Fibroblast of lung (primary cell): Measurements from ENCODE around the gene PKIG. TPM values are rescaled to one million over a fixed set of nuclear protein-coding genes. Genes with fewer than 3 reads are reported as not detected.

Source experiments
- DNase-seq, 2 donors: peaks; one replicate each; pipeline versions ENCODE4 v3.0.0 to v3.0.0-alpha.2; 2010; ENCODE audit warnings: low read depth in 2 of 2
- H2AFZ ChIP-seq: 2 replicates; pipeline ENCODE4 v1.5.1; 2012; ENCODE audit warnings: low read length, control low read depth, inconsistent platforms
- H3K27ac ChIP-seq: 2 replicates; pipeline ENCODE4 v1.5.1; 2011; ENCODE audit warnings: low read length, control low read depth; ENCODE audit not compliant: insufficient read depth
- H3K27me3 ChIP-seq: 2 replicates; pipeline ENCODE4 v1.5.1; 2011; ENCODE audit warnings: mild to moderate bottlenecking, low read length; ENCODE audit not compliant: control insufficient read depth, insufficient read depth
- H3K36me3 ChIP-seq: 2 replicates; pipeline ENCODE4 v1.5.1; 2011; ENCODE audit warnings: low read length; ENCODE audit not compliant: control insufficient read depth, insufficient read depth
- H3K4me1 ChIP-seq: 2 replicates; pipeline ENCODE4 v1.5.1; 2011; ENCODE audit warnings: low read length; ENCODE audit not compliant: control insufficient read depth, insufficient read depth; ENCODE audit errors: extremely low read depth
- H3K4me2 ChIP-seq: 2 replicates; pipeline ENCODE4 v1.5.1; 2011; ENCODE audit warnings: low read length, control low read depth; ENCODE audit not compliant: insufficient read depth; ENCODE audit errors: extremely low read depth
- H3K4me3 ChIP-seq, 4 experiments: fragments of 200-600 bp in 1 of 4; sonication (generic) in 1 of 4; replicated peaks in 1 of 4; 2 replicates each; pipeline ENCODE4 v1.5.1; 2011 to 2016; ENCODE audit warnings: low read length in 4 of 4, low read depth in 3 of 4, mild to moderate bottlenecking in 3 of 4, control low read depth in 2 of 4, inconsistent platforms in 1 of 4, mixed read lengths in 1 of 4; ENCODE audit not compliant: insufficient read depth in 1 of 4; ENCODE audit errors: control extremely low read depth in 1 of 4
- H3K79me2 ChIP-seq: 2 replicates; pipeline ENCODE4 v1.5.1; 2012; ENCODE audit warnings: mild to moderate bottlenecking, low read length, inconsistent platforms; ENCODE audit not compliant: control insufficient read depth, insufficient read depth
- H3K9ac ChIP-seq: 2 replicates; pipeline ENCODE4 v1.5.1; 2011; ENCODE audit warnings: mild to moderate bottlenecking, low read length, control low read depth; ENCODE audit not compliant: insufficient read depth
- H3K9me3 ChIP-seq: 2 replicates; pipeline ENCODE4 v1.5.1; 2012; ENCODE audit warnings: low read depth, low read length; ENCODE audit not compliant: control insufficient read depth, insufficient read depth
- H4K20me1 ChIP-seq: 2 replicates; pipeline ENCODE4 v1.5.1; 2011; ENCODE audit warnings: low read length; ENCODE audit not compliant: control insufficient read depth, insufficient read depth; ENCODE audit errors: extremely low read depth
- EZH2 ChIP-seq: IDR thresholded peaks from 2 replicates; pipeline ENCODE4 v1.5.1; 2012; ENCODE audit warnings: low read length, control low read depth, mild to moderate bottlenecking; ENCODE audit errors: missing control alignments
- polyA plus RNA-seq, 2 donors: library from polyadenylated mRNA; depleted of rRNA in 1 of 2; stranded (reverse) in 1 of 2; unstranded in 1 of 2; fragments of >200 nt; gene quantifications; 2 replicates each; pipeline ENCODE4 v1.2.1, GENCODE V29; 2011 to 2012; ENCODE audit warnings: missing spikeins in 1 of 2
- total RNA-seq: library from RNA; depleted of rRNA; stranded (reverse); fragments of >200 nt; gene quantifications from 2 replicates; pipeline ENCODE4 v1.2.1, GENCODE V29; 2014
- TF ChIP-seq, protein P1 (sequence below), 2 donors: IDR thresholded peaks in 1 of 2; conservative IDR thresholded peaks in 1 of 2; 1 replicate in 1 of 2; 2 replicates in 1 of 2; pipeline ENCODE4 v1.5.1; 2011 to 2012; ENCODE audit warnings: low read length in 2 of 2, control low read depth in 1 of 2, inconsistent platforms in 1 of 2, low read depth in 1 of 2, mild to moderate bottlenecking in 1 of 2

Gene PKIG
- total and polyA plus RNA-seq, 2 donors (not counting 1 experiment from before 2014, with no cell fraction given), result 192 to 234 TPM

DNA sequence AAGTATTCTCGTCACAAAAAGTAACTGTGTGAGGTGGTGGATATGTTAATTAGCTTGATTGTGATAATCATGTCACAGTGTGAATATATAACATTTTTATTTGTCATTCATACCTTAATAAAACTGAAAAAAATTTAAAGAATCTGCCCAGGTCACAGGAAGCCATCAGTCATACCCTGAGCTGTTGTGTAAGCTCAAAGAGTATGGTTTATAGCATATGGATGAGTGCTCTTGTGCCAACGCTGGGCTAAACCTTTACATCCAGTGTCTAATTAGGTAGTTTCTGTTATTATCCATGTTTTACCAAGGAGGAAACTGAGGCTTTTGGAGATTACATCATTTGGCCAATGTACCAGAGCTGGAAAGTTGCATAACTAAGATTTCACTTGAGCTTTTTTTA is 11.4 kb downstream of the PKIG start:
- no peaks in the 10 kb centered on the region for H3K27me3 ChIP-seq
- no peak for DNase-seq
- H3K9ac ChIP-seq, result no peak overlapping the region
- H3K4me1 ChIP-seq, result peaks cover 24% of the 10 kb centered on the region
- H3K79me2 ChIP-seq, result peaks cover 5% of the 10 kb centered on the region
- no peaks in the 10 kb centered on the region for H3K9me3 ChIP-seq
- no peak overlapping the region for H3K27ac ChIP-seq
- no peak overlapping the region for H2AFZ ChIP-seq
- peaks cover 6% of the 10 kb centered on the region for H3K36me3 ChIP-seq
- no peak overlapping the region for H3K4me2 ChIP-seq
- TF ChIP-seq, protein P1, sequence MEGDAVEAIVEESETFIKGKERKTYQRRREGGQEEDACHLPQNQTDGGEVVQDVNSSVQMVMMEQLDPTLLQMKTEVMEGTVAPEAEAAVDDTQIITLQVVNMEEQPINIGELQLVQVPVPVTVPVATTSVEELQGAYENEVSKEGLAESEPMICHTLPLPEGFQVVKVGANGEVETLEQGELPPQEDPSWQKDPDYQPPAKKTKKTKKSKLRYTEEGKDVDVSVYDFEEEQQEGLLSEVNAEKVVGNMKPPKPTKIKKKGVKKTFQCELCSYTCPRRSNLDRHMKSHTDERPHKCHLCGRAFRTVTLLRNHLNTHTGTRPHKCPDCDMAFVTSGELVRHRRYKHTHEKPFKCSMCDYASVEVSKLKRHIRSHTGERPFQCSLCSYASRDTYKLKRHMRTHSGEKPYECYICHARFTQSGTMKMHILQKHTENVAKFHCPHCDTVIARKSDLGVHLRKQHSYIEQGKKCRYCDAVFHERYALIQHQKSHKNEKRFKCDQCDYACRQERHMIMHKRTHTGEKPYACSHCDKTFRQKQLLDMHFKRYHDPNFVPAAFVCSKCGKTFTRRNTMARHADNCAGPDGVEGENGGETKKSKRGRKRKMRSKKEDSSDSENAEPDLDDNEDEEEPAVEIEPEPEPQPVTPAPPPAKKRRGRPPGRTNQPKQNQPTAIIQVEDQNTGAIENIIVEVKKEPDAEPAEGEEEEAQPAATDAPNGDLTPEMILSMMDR (conservative IDR thresholded peaks at IDR 0.05 in 1 of 2, IDR thresholded peaks at IDR 0.05 in 1 of 2; ENCODE audit: low read depth in 1 of 2, low read length in 2 of 2), result no peak
- TF ChIP-seq EZH2, result no peak
- no peaks in the 10 kb centered on the region for H4K20me1 ChIP-seq
- no peak overlapping the region for H3K4me3 ChIP-seq

GRCh38 chr20:44594730-44595129 is 12.4 kb downstream of the PKIG start:
- peaks cover 5% of the 10 kb centered on the region for H3K79me2 ChIP-seq
- no peaks in the 10 kb centered on the region for H3K9me3 ChIP-seq
- no peaks in the 10 kb centered on the region for H3K27me3 ChIP-seq
- peaks cover 6% of the 10 kb centered on the region for H3K36me3 ChIP-seq
- no peak overlapping the region for H3K9ac ChIP-seq
- H2AFZ ChIP-seq, result no peak overlapping the region
- no peak overlapping the region for H3K4me2 ChIP-seq
- peaks cover 25% of the 10 kb centered on the region for H3K4me1 ChIP-seq
- H4K20me1 ChIP-seq, result no peaks in the 10 kb centered on the region
- no peak overlapping the region for H3K4me3 ChIP-seq
- peak overlapping the region; percentile 5 for H3K27ac ChIP-seq
- DNase-seq, result peak; percentile 53 to 81
- TF ChIP-seq, protein P1 (conservative IDR thresholded peaks at IDR 0.05 in 1 of 2, IDR thresholded peaks at IDR 0.05 in 1 of 2; ENCODE audit: low read depth in 1 of 2, low read length in 2 of 2), result no peak
- no peak for TF ChIP-seq EZH2

DNA sequence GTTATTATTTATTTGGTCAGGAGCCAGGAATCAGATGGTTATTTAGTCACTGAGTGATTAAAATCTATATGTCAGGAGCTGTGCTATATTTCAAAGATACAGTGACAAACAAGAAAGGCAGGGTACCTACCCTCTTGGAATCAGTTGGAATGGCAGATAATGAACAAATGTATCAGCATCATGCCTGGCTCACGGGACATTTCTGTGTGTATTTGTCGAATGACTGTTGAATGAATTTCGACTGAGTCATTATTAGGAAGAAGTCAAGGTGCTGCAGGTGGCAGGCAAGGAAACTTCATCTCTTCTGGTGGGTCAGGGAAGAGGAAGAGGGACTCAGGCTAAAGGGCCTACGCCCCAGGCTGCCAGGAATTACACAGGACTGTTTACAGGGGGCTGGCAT is 13.6 kb downstream of the PKIG start:
- no peak overlapping the region for H3K27ac ChIP-seq

More for the DNA sequence above, 13.6 kb downstream of the PKIG start:
- Histone ChIP-seq H4K20me1 (no peaks in the 10 kb centered on the region), H3K9ac (no peak overlapping the region), H3K4me3 (no peak overlapping the region), H3K36me3 (peaks cover 5% of the 10 kb centered on the region), H3K79me2 (peaks cover 5% of the 10 kb centered on the region), H3K27me3 (no peaks in the 10 kb centered on the region), H3K4me2 (no peak overlapping the region), H2AFZ (no peak overlapping the region), H3K9me3 (no peaks in the 10 kb centered on the region), H3K4me1 (peaks cover 27% of the 10 kb centered on the region)
- DNase-seq, result no peak
- no peak for TF ChIP-seq EZH2
- TF ChIP-seq, protein P1 (conservative IDR thresholded peaks at IDR 0.05 in 1 of 2, IDR thresholded peaks at IDR 0.05 in 1 of 2; ENCODE audit: low read depth in 1 of 2, low read length in 2 of 2), result no peak
